ENCODE measurements around the gene CERS3.

CERS3 gene

GRCh38 chr15:100464888-100465287 lies 63.9 kb downstream of the CERS3 start:
- TF ChIP-seq CTCF (conservative IDR thresholded peaks at IDR 0.05; ENCODE audit: low read depth, low read length): no peak
- Histone ChIP-seq H4K20me1 (ENCODE audit: insufficient read depth) (no peaks in the 10 kb centered on the region), H3K4me2 (no peak overlapping the region)

GRCh38 chr15:100464256-100464655 lies 64.5 kb downstream of the CERS3 start:
- Histone ChIP-seq H3K27ac (no peak overlapping the region), H3K4me2 (no peak overlapping the region), H3K27me3 (ENCODE audit: insufficient read depth, low read depth) (no peaks in the 10 kb centered on the region), H3K4me3 (IDR thresholded peaks at IDR 0.05; ENCODE audit: insufficient read depth, low read depth, low read length) (no peak overlapping the region), H4K20me1 (ENCODE audit: insufficient read depth) (no peaks in the 10 kb centered on the region), H3K79me2 (ENCODE audit: insufficient read depth, low read depth) (no peaks in the 10 kb centered on the region), H2AFZ (ENCODE audit: low read depth) (no peak overlapping the region), H3K36me3 (ENCODE audit: insufficient read depth) (no peaks in the 10 kb centered on the region), H3K4me1 (ENCODE audit: low read depth, poor library complexity, severe bottlenecking) (no peaks in the 10 kb centered on the region), H3K9ac (no peak overlapping the region)
- TF ChIP-seq CTCF (conservative IDR thresholded peaks at IDR 0.05; ENCODE audit: low read depth, low read length): no peak

More at GRCh38 chr15:100464888-100465287, 63.9 kb downstream of the CERS3 start:
- H3K4me3 ChIP-seq (IDR thresholded peaks at IDR 0.05; ENCODE audit: insufficient read depth, low read depth, low read length): no peak overlapping the region
- H2AFZ ChIP-seq (ENCODE audit: low read depth): no peak overlapping the region
- H3K27ac ChIP-seq: no peak overlapping the region
- H3K4me1 ChIP-seq (ENCODE audit: low read depth, poor library complexity, severe bottlenecking): no peaks in the 10 kb centered on the region
- H3K79me2 ChIP-seq (ENCODE audit: insufficient read depth, low read depth): no peaks in the 10 kb centered on the region
- H3K9ac ChIP-seq: no peak overlapping the region
- H3K36me3 ChIP-seq (ENCODE audit: insufficient read depth): no peaks in the 10 kb centered on the region
- H3K27me3 ChIP-seq (ENCODE audit: insufficient read depth, low read depth): no peaks in the 10 kb centered on the region

- no peak for TF ChIP-seq CTCF (conservative IDR thresholded peaks at IDR 0.05; ENCODE audit: low read depth, low read length)
- Histone ChIP-seq H3K79me2 (ENCODE audit: insufficient read depth, low read depth) (no peaks in the 10 kb centered on the region), H3K27ac (no peak overlapping the region), H3K27me3 (ENCODE audit: insufficient read depth, low read depth) (no peaks in the 10 kb centered on the region), H3K4me3 (IDR thresholded peaks at IDR 0.05; ENCODE audit: insufficient read depth, low read depth, low read length) (no peak overlapping the region), H3K36me3 (ENCODE audit: insufficient read depth) (no peaks in the 10 kb centered on the region), H2AFZ (ENCODE audit: low read depth) (no peak overlapping the region), H3K4me1 (ENCODE audit: low read depth, poor library complexity, severe bottlenecking) (no peaks in the 10 kb centered on the region), H3K9ac (no peak overlapping the region), H4K20me1 (ENCODE audit: insufficient read depth) (no peaks in the 10 kb centered on the region), H3K4me2 (no peak overlapping the region)
These were observed 65.2 kb downstream of the CERS3 start for GRCh38 chr15:100463515-100463914.

- H3K4me2 ChIP-seq: no peak overlapping the region
- no peaks in the 10 kb centered on the region for H3K79me2 ChIP-seq (ENCODE audit: insufficient read depth, low read depth)
- H3K36me3 ChIP-seq (ENCODE audit: insufficient read depth): no peaks in the 10 kb centered on the region
- H3K27me3 ChIP-seq (ENCODE audit: insufficient read depth, low read depth): no peaks in the 10 kb centered on the region
- no peak for TF ChIP-seq CTCF (conservative IDR thresholded peaks at IDR 0.05; ENCODE audit: low read depth, low read length)
- no peaks in the 10 kb centered on the region for H4K20me1 ChIP-seq (ENCODE audit: insufficient read depth)
- H3K9ac ChIP-seq: no peak overlapping the region
- no peak overlapping the region for H3K27ac ChIP-seq
- H3K4me1 ChIP-seq (ENCODE audit: low read depth, poor library complexity, severe bottlenecking): no peaks in the 10 kb centered on the region
- no peak overlapping the region for H2AFZ ChIP-seq (ENCODE audit: low read depth)
- no peak overlapping the region for H3K4me3 ChIP-seq (IDR thresholded peaks at IDR 0.05; ENCODE audit: insufficient read depth, low read depth, low read length)
These were observed 67.7 kb downstream of the CERS3 start for GRCh38 chr15:100461049-100461448.

Data from KMS-11 (cell line).